Esophagus squamous epithelium (tissue), 5 donors: ENCODE data around the gene SP4. TPM values are rescaled to one million over a fixed set of nuclear protein-coding genes. Genes with fewer than 3 reads are reported as not detected.

Source experiments
- DNase-seq: peaks from one replicate; lab custom pipeline; 2025; lab: John Stamatoyannopoulos, UW
- H3K27ac ChIP-seq, 4 donors: fragments of 200-600 bp; sonication (generic); one replicate each; pipeline ENCODE4 v1.5.1; 2016 to 2019; ENCODE audit warnings: mild to moderate bottlenecking in 1 of 4
- H3K27me3 ChIP-seq, 4 donors: fragments of 200-600 bp; sonication (generic); 1 replicate in 3 of 4; 2 replicates in 1 of 4; pipeline versions ENCODE4 v1.5.1 to v1.6.0; 2017 to 2021; ENCODE audit warnings: antibody characterized with exemption in 1 of 4
- H3K36me3 ChIP-seq, 3 donors: fragments of 200-600 bp; sonication (generic); one replicate each; pipeline ENCODE4 v1.5.1; 2016 to 2019
- H3K4me1 ChIP-seq, 3 donors: fragments of 200-600 bp; sonication (generic); one replicate each; pipeline ENCODE4 v1.5.1; 2017 to 2019
- H3K4me3 ChIP-seq, 4 donors: fragments of 200-600 bp; sonication (generic); 1 replicate in 3 of 4; 2 replicates in 1 of 4; pipeline ENCODE4 v1.5.1; 2016 to 2019; ENCODE audit warnings: mild to moderate bottlenecking in 2 of 4, moderate library complexity in 1 of 4
- H3K9me3 ChIP-seq, 3 donors: fragments of 200-600 bp; sonication (generic); one replicate each; pipeline ENCODE4 v1.5.1; 2016 to 2019
- POLR2A ChIP-seq, 4 donors: fragments of 450-650 bp; IDR thresholded peaks; one replicate each; pipeline ENCODE4 v1.6.1; 2017; ENCODE audit warnings: antibody characterized with exemption in 4 of 4, mild to moderate bottlenecking in 4 of 4, moderate library complexity in 3 of 4
- WGBS, 2 donors: methylation state at CpG; one replicate each; pipeline ENCODE4 v1.1.5; 2018; 5-methylcytosine and 5-hydroxymethylcytosine counted together
- intact Hi-C: fragments of 100-400 bp; cut with DNase I; formaldehyde crosslinking; loops from one replicate; pipeline ENCODE4 v1.15.0; 2022
- total RNA-seq, 4 donors: library from RNA; depleted of rRNA; stranded (reverse); fragments of >200 nt; gene quantifications; one replicate each; pipeline ENCODE4 v1.1.0, GENCODE V29; 2016
- TF ChIP-seq, protein P1 (sequence below), 6 experiments: fragments of 450-650 bp in 4 of 6; fragments of 200-600 bp in 2 of 6; sonication (generic) in 2 of 6; IDR thresholded peaks; one replicate each; pipeline ENCODE4 v1.5.1; 2016 to 2019; ENCODE audit warnings: antibody characterized with exemption in 6 of 6, mild to moderate bottlenecking in 4 of 6, moderate library complexity in 4 of 6
- donor health status: DM: yes; HTN: yes; CAD: no.

SP4 gene
- total RNA-seq: 10 to 100 TPM in 1 of 4 donors, 1 to 10 TPM in 2, under 1 TPM in 1; 0.72 to 40.6 (median 2.5) TPM

DNA sequence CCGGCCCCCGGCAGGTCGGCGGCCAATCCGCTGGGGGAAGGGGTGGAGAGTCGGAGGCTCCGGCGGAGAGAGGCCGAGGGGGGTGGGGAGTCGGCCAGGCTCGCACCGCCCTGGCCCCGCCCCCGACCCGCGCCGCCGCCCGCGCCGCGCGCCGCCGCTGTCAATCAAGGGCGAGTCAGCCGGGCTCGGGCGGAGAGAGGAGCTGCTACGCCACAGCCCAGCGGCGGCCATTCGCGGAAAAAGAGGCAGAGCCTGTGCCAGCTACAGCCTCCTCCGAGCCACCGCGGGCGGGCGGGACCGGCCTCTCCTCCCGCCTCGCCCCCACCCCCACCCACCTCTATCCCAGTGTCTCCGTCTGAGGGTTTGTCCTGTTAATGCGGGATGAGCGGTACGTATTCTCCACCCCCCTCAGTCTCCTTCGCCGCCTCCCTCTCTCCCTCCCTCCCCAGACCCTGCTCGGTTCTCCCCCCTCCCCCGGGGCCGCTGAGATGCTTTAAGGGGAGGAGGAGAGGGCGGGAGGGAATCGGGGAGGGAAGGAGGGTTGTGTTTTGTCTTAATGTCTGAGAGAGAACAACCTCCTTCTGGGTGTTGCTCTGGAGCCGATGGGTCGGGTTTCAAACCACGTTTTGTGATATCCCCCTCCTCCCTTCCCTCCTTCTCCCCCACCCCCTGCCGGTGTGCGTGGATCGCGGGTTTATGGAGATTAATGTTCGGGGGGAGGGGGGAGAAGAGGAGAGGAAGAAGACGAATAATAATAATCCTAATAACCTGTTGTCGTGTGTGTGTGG, at the start of gene SP4:
SP4 (plus strand) TSS at position 213 of the 788 bp plus-strand sequence; CDS start at position 382, 169 bp downstream.
- Histone ChIP-seq H3K27me3 (no peaks in the 10 kb centered on the region), H3K36me3 (no peaks in the 10 kb centered on the region), H3K9me3 (no peaks in the 10 kb centered on the region), H3K27ac (peak within 1 kb of the TSS; percentile 89 to 99 (median 96)), H3K4me1 (peaks cover 6 to 55% (median 13%) of the 10 kb centered on the region in 3 donors), H3K4me3 (peak within 1 kb of the TSS; percentile 51 to 92 (median 77))
- intact Hi-C loops: no loop called here
- 0 to 3% methylated on average over 13 to 20 of the region's 63 CpGs for WGBS, 2 donors
- TF ChIP-seq, protein P1, sequence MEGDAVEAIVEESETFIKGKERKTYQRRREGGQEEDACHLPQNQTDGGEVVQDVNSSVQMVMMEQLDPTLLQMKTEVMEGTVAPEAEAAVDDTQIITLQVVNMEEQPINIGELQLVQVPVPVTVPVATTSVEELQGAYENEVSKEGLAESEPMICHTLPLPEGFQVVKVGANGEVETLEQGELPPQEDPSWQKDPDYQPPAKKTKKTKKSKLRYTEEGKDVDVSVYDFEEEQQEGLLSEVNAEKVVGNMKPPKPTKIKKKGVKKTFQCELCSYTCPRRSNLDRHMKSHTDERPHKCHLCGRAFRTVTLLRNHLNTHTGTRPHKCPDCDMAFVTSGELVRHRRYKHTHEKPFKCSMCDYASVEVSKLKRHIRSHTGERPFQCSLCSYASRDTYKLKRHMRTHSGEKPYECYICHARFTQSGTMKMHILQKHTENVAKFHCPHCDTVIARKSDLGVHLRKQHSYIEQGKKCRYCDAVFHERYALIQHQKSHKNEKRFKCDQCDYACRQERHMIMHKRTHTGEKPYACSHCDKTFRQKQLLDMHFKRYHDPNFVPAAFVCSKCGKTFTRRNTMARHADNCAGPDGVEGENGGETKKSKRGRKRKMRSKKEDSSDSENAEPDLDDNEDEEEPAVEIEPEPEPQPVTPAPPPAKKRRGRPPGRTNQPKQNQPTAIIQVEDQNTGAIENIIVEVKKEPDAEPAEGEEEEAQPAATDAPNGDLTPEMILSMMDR (IDR thresholded peaks at IDR 0.05): no peak
- peak in 2 of 4 donors; percentile 48 to 58 for TF ChIP-seq POLR2A (IDR thresholded peaks at IDR 0.05)
- peak; percentile 69 for DNase-seq

DNA sequence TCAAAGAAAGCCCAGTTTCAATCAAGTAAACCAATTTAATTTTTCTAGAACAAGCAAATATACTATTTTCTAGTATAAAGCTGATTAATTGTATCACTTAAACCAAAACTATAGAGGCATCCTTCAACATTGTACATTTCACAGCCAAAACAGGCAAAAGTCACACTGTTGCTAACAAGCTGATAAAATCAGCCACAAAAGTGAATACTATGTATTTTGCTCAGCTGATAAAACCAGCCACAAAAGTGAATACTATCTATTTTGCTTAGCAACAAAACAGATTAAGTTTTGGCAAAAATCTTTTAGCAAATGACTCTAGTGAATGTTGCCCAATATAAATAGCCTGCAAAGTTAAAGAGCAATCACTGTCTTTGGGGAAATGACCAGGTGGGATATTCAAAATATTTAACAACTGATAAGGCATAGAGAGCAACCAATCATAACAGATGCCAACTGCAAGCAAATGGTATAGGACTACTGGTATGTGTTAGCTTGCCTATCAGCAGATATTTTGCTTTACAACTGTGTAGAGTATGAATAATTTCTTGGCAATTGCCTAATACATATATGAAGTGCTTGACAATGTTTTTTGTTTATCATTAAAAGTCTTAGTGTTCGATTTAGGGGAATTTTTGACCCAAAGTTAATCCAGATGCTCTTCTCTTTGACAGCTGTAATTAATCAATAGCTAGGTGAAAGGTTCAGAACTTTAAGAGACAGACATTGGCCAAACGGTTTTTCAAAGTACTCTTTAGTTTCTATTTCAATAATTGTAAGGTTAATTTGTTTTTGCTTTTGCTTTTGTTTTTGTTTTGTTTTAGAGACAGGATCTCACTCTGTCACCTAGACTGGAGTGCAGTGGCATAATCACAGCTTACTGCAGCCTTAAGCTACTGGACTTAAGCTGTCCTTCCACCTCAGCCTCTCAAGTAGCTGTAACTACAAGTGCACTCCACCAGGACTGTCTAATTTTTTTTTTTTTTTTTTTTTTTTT, 44.4 kb upstream of the SP4 start:
- Histone ChIP-seq H3K4me1 (no peaks in the 10 kb centered on the region), H3K4me3 (no peak overlapping the region), H3K27ac (no peak overlapping the region), H3K9me3 (no peaks in the 10 kb centered on the region), H3K36me3 (no peaks in the 10 kb centered on the region), H3K27me3 (no peaks in the 10 kb centered on the region)
- intact Hi-C loops: no loop called here
- TF ChIP-seq, protein P1 (IDR thresholded peaks at IDR 0.05): no peak
- TF ChIP-seq POLR2A (IDR thresholded peaks at IDR 0.05): no peak
- WGBS, 2 donors: 11 to 14% methylated on average over 2 of the region's 2 CpGs
- DNase-seq: no peak

DNA sequence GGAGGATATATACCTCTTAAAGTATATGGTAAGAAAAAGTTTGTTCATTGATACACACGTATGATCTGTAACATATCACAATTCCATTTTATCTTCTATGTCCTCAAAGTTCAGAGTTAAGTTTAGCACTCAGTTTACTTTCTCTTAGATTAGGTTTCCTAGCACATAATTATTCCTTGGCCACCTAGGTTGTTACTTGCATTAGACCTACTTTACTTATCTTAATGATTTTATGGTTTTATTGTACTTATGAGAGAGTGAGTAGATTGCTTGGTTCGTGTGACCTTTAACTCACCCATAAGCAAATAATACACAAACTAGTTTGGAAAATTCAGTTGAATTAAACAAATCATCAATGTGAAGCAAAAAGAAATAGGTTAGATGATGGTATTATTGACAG, 33.9 kb upstream of the SP4 start:
- Histone ChIP-seq H3K4me1 (no peaks in the 10 kb centered on the region), H3K36me3 (no peaks in the 10 kb centered on the region), H3K27me3 (no peaks in the 10 kb centered on the region), H3K9me3 (no peaks in the 10 kb centered on the region), H3K4me3 (no peak overlapping the region), H3K27ac (no peak overlapping the region)
- TF ChIP-seq, protein P1 (IDR thresholded peaks at IDR 0.05): no peak
- TF ChIP-seq POLR2A (IDR thresholded peaks at IDR 0.05): no peak
- WGBS, 2 donors: 35 to 50% methylated on average over 2 of the region's 2 CpGs
- DNase-seq: no peak
- intact Hi-C loops: no loop called here

DNA sequence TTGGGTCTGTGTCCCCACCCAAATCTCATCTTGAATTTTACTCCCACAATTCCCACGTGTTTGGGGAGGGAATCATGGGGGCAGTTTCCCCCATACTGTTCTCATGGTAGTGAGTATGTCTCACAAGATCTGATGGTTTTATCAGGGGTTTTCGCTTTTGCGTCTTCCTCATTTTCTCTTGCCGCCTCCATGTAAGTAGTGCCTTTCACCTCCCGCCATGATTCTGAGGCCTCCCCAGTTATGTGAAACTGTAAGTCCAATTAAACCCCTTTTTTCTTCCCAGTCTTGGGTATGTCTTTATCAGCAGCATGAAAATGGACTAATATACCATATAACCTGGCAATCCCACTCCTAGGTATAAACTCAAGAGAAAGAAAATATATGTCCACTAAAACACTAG, 25.9 kb upstream of the SP4 start:
- Histone ChIP-seq H3K4me3 (no peak overlapping the region), H3K36me3 (no peaks in the 10 kb centered on the region), H3K4me1 (no peaks in the 10 kb centered on the region), H3K27me3 (no peaks in the 10 kb centered on the region), H3K27ac (no peak overlapping the region), H3K9me3 (no peaks in the 10 kb centered on the region)
- 80 to 81% methylated on average over 5 of the region's 5 CpGs for WGBS, 2 donors
- DNase-seq: no peak
- intact Hi-C loops: no loop called here
- no peak for TF ChIP-seq POLR2A (IDR thresholded peaks at IDR 0.05)
- TF ChIP-seq, protein P1 (IDR thresholded peaks at IDR 0.05): no peak
